Osteocyte (in vitro differentiated cells): ENCODE measurements around the gene GPBP1. TPM values are rescaled to one million over a fixed set of nuclear protein-coding genes. Genes with fewer than 3 reads are reported as not detected.
"Not testable (repeated sequence)": the region's sequence is repeated elsewhere in the genome, so short reads cannot be mapped to it uniquely, and the experiment has no call there.

ENCODE experiments used
- DNase-seq: peaks from one replicate; pipeline ENCODE4 v3.0.0; 2021; ENCODE audit warnings: mixed read lengths; ENCODE audit not compliant: unreplicated experiment; ENCODE audit errors: extremely low spot score
- H3K27ac Mint-ChIP-seq: one replicate; pipeline ENCODE4 v1.8.0; 2021; ENCODE audit warnings: mild to moderate bottlenecking, mixed read lengths; ENCODE audit not compliant: unreplicated experiment
- H3K27me3 Mint-ChIP-seq: one replicate; pipeline ENCODE4 v1.8.0; 2021; ENCODE audit warnings: mixed read lengths; ENCODE audit not compliant: unreplicated experiment
- H3K36me3 Mint-ChIP-seq: one replicate; pipeline ENCODE4 v1.8.0; 2021; ENCODE audit warnings: mixed read lengths; ENCODE audit not compliant: unreplicated experiment
- H3K4me1 Mint-ChIP-seq: one replicate; pipeline ENCODE4 v1.8.0; 2021; ENCODE audit warnings: mixed read lengths; ENCODE audit not compliant: unreplicated experiment
- H3K4me3 Mint-ChIP-seq: one replicate; pipeline ENCODE4 v1.8.0; 2021; ENCODE audit warnings: mild to moderate bottlenecking, moderate library complexity, mixed read lengths; ENCODE audit not compliant: unreplicated experiment
- H3K9me3 Mint-ChIP-seq: one replicate; pipeline ENCODE4 v1.8.0; 2021; ENCODE audit warnings: mixed read lengths; ENCODE audit not compliant: unreplicated experiment
- CTCF ChIP-seq: fragments of 200-600 bp; sonication (generic); IDR thresholded peaks from 2 replicates; pipeline ENCODE4 v1.5.0; 2021; ENCODE audit warnings: antibody characterized with exemption, mild to moderate bottlenecking, moderate library complexity
- total RNA-seq: library from RNA; stranded (reverse); gene quantifications from 2 replicates; pipeline ENCODE4 v1.2.1, GENCODE V29; 2021

GPBP1 gene
- total RNA-seq, 1 donor from 2014 or later = 58.4 TPM

GRCh38 chr5:57302643-57303042 lies 128.8 kb downstream of the GPBP1 start:
- Mint-ChIP-seq H3K27me3 (no peaks in the 10 kb centered on the region), H3K36me3 (no peaks in the 10 kb centered on the region), H3K4me3 (no peak overlapping the region), H3K27ac (no peak overlapping the region), H3K9me3 (peaks cover 11% of the 10 kb centered on the region), H3K4me1 (peaks cover 15% of the 10 kb centered on the region)
- no peak for TF ChIP-seq CTCF
- no peak for DNase-seq

GRCh38 chr5:57303985-57304384 lies 130.1 kb downstream of the GPBP1 start:
- Mint-ChIP-seq H3K4me3 (no peak overlapping the region), H3K27ac (no peak overlapping the region), H3K9me3 (peaks cover 17% of the 10 kb centered on the region), H3K4me1 (peaks cover 7% of the 10 kb centered on the region), H3K27me3 (no peaks in the 10 kb centered on the region), H3K36me3 (no peaks in the 10 kb centered on the region)
- no peak for TF ChIP-seq CTCF
- no peak for DNase-seq

GRCh38 chr5:57304931-57305330 lies 131.1 kb downstream of the GPBP1 start:
- no peak overlapping the region for H3K27ac Mint-ChIP-seq
- peaks cover 17% of the 10 kb centered on the region for H3K9me3 Mint-ChIP-seq
- no peak overlapping the region for H3K4me3 Mint-ChIP-seq
- no peaks in the 10 kb centered on the region for H3K27me3 Mint-ChIP-seq
- no peak for DNase-seq
- H3K36me3 Mint-ChIP-seq = no peaks in the 10 kb centered on the region
- peaks cover 2% of the 10 kb centered on the region for H3K4me1 Mint-ChIP-seq
- TF ChIP-seq CTCF = no peak

- Mint-ChIP-seq H3K4me3 (no peak overlapping the region), H3K9me3 (peaks cover 17% of the 10 kb centered on the region), H3K27me3 (no peaks in the 10 kb centered on the region), H3K36me3 (no peaks in the 10 kb centered on the region), H3K4me1 (peaks cover 5% of the 10 kb centered on the region), H3K27ac (no peak overlapping the region)
- no peak for DNase-seq
- no peak for TF ChIP-seq CTCF
Measured at GRCh38 chr5:57306359-57306758, 132.5 kb downstream of the GPBP1 start.

- Mint-ChIP-seq H3K27ac (no peak overlapping the region), H3K4me1 (peaks cover 7% of the 10 kb centered on the region), H3K27me3 (no peaks in the 10 kb centered on the region), H3K9me3 (peaks cover 17% of the 10 kb centered on the region), H3K4me3 (no peak overlapping the region), H3K36me3 (no peaks in the 10 kb centered on the region)
- DNase-seq = no peak
- no peak for TF ChIP-seq CTCF
Measured at GRCh38 chr5:57307516-57307915, 133.7 kb downstream of the GPBP1 start.

GRCh38 chr5:57309022-57309421 lies 135.2 kb downstream of the GPBP1 start:
- H3K9me3 Mint-ChIP-seq = peaks cover 17% of the 10 kb centered on the region

More at GRCh38 chr5:57309022-57309421, 135.2 kb downstream of the GPBP1 start:
- not testable (repeated sequence) for DNase-seq, H3K4me3 Mint-ChIP-seq, H3K36me3 Mint-ChIP-seq, H3K27me3 Mint-ChIP-seq, H3K27ac Mint-ChIP-seq, H3K4me1 Mint-ChIP-seq
